ENCODE results near the gene TIMM21. TPM values are rescaled to one million over a fixed set of nuclear protein-coding genes. Genes with fewer than 3 reads are reported as not detected.

Gene TIMM21
- total and polyA plus RNA-seq, 2 of the 13 experiments (the other 11 are each of a cell fraction or from before 2014, with no cell fraction given) = 29.6 to 62.3 TPM

DNA sequence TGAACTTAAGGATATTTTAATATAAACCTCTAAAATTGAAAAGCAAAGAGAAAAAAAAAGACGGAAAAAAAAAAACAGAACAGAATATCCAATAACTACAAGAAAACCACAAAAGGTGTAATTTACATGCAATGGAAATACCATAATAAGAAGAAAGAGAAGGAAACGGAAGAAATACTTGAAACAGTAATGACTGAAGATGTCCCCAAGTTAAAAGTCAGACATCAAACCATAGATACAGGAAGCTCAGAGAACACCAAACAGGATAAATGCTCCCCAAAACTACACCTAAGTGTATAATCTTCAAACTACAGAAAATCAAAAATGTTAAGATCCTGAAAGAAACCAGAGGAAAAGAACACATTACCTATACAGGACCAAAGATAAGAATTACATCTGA lies 39.9 kb upstream of the TIMM21 start (continued):
- TF ChIP-seq ZNF605 (CRISPR knock-in tag; IDR thresholded peaks at IDR 0.05) (no peak), ZSCAN12 (CRISPR knock-in tag; IDR thresholded peaks at IDR 0.05) (no peak)

DNA sequence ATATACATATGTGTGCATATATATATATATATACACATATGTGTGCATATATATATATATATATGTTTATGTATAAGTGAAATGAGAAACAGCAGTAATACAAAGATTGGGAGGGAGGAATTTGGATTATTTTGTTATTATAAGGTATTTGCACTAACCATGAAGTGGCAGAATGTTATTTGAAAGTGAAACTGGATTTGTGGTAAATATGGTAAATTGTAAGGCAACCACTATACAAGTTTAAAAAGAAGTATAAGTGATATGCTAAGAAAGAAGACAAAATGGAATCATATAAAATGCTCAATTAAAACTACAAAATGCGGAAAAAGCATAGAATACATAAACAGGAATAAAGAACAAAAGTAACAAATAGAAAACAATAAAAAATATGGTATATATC lies 38.2 kb upstream of the TIMM21 start:
- ATAC-seq (no peak), FAIRE-seq (no peak), DNase-seq (ENCODE audit: low spot score) (no peak)
- BruUV-seq (replicated peaks) = no TSS peak
- ChIA-PET CTCF (ENCODE audit: low intra/inter-chr PET ratio, low total read pairs) (no interaction called here), POLR2A (no interaction called here)
- H3K9me3 ChIP-seq (ENCODE audit: low read length) = peaks cover 10% of the 10 kb centered on the region
- H3K36me3 ChIP-seq (replicated peaks in 1 of 2; ENCODE audit: control insufficient read depth in 1 of 2, insufficient read depth in 2 of 2, low read length in 2 of 2) = no peaks in the 10 kb centered on the region
- H3K4me2 ChIP-seq (ENCODE audit: low read depth, low read length) = no peak overlapping the region
- H3K4me3 ChIP-seq (replicated peaks in 1 of 3; ENCODE audit: insufficient read depth in 1 of 3, low read depth in 2 of 3, low read length in 3 of 3) = no peak overlapping the region
- no peak overlapping the region for H3K27ac ChIP-seq (ENCODE audit: extremely low read length, insufficient read depth, low read length)
- H3K27me3 ChIP-seq (ENCODE audit: control insufficient read depth in 1 of 2, insufficient read depth in 2 of 2, low read length in 2 of 2) = no peaks in the 10 kb centered on the region
- intact Hi-C loops (cut with micrococcal nuclease; ENCODE audit: unreplicated experiment) = no loop called here
- no peaks in the 10 kb centered on the region for H3K79me2 ChIP-seq (ENCODE audit: insufficient read depth, low read length)
- WGBS (ENCODE audit: low lambda C conversion rate) = 18% methylated on average over 1 of the region's 1 CpG
- H3K9ac ChIP-seq (ENCODE audit: insufficient read depth, low read depth, low read length) = no peak overlapping the region
- H4K20me1 ChIP-seq (ENCODE audit: insufficient read depth, low read length) = no peaks in the 10 kb centered on the region
- TF ChIP-seq TAF15 (IDR thresholded peaks at IDR 0.05; ENCODE audit: low read depth, low read length, poor library complexity, severe bottlenecking) (no peak), ZNF12 (CRISPR knock-in tag; IDR thresholded peaks at IDR 0.05) (no peak), NFE2L1 (CRISPR knock-in tag; IDR thresholded peaks at IDR 0.05; ENCODE audit: borderline replicate concordance) (no peak), ZNF816 (CRISPR knock-in tag; IDR thresholded peaks at IDR 0.05; ENCODE audit: borderline replicate concordance) (no peak), FOXO1 (CRISPR knock-in tag; IDR thresholded peaks at IDR 0.05) (no peak), TARDBP (CRISPR knock-in tag; IDR thresholded peaks at IDR 0.05) (no peak), ZNF724P (CRISPR knock-in tag; IDR thresholded peaks at IDR 0.05; ENCODE audit: borderline replicate concordance) (no peak), AHR (CRISPR knock-in tag; IDR thresholded peaks at IDR 0.05) (no peak)
- TF ChIP-seq, protein P1, sequence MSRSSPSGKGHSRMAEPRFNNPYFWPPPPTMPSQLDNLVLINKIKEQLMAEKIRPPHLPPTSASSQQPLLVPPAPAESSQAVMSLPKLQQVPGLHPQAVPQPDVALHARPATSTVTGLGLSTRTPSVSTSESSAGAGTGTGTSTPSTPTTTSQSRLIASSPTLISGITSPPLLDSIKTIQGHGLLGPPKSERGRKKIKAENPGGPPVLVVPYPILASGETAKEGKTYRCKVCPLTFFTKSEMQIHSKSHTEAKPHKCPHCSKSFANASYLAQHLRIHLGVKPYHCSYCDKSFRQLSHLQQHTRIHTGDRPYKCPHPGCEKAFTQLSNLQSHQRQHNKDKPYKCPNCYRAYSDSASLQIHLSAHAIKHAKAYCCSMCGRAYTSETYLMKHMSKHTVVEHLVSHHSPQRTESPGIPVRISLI (CRISPR knock-in tag; IDR thresholded peaks at IDR 0.05; ENCODE audit: borderline replicate concordance) = no peak
- TF ChIP-seq, protein P2, sequence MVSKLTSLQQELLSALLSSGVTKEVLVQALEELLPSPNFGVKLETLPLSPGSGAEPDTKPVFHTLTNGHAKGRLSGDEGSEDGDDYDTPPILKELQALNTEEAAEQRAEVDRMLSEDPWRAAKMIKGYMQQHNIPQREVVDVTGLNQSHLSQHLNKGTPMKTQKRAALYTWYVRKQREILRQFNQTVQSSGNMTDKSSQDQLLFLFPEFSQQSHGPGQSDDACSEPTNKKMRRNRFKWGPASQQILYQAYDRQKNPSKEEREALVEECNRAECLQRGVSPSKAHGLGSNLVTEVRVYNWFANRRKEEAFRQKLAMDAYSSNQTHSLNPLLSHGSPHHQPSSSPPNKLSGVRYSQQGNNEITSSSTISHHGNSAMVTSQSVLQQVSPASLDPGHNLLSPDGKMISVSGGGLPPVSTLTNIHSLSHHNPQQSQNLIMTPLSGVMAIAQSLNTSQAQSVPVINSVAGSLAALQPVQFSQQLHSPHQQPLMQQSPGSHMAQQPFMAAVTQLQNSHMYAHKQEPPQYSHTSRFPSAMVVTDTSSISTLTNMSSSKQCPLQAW (CRISPR knock-in tag; IDR thresholded peaks at IDR 0.05) = no peak
- TF ChIP-seq, protein P3, sequence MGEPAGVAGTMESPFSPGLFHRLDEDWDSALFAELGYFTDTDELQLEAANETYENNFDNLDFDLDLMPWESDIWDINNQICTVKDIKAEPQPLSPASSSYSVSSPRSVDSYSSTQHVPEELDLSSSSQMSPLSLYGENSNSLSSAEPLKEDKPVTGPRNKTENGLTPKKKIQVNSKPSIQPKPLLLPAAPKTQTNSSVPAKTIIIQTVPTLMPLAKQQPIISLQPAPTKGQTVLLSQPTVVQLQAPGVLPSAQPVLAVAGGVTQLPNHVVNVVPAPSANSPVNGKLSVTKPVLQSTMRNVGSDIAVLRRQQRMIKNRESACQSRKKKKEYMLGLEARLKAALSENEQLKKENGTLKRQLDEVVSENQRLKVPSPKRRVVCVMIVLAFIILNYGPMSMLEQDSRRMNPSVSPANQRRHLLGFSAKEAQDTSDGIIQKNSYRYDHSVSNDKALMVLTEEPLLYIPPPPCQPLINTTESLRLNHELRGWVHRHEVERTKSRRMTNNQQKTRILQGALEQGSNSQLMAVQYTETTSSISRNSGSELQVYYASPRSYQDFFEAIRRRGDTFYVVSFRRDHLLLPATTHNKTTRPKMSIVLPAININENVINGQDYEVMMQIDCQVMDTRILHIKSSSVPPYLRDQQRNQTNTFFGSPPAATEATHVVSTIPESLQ (CRISPR knock-in tag; conservative IDR thresholded peaks at IDR 0.05) = no peak
- TF ChIP-seq, protein P4, sequence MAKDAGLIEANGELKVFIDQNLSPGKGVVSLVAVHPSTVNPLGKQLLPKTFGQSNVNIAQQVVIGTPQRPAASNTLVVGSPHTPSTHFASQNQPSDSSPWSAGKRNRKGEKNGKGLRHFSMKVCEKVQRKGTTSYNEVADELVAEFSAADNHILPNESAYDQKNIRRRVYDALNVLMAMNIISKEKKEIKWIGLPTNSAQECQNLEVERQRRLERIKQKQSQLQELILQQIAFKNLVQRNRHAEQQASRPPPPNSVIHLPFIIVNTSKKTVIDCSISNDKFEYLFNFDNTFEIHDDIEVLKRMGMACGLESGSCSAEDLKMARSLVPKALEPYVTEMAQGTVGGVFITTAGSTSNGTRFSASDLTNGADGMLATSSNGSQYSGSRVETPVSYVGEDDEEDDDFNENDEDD (CRISPR knock-in tag; IDR thresholded peaks at IDR 0.05; ENCODE audit: borderline replicate concordance) = no peak
- H2AFZ ChIP-seq (ENCODE audit: low read length) = no peak overlapping the region
- H3K4me1 ChIP-seq (ENCODE audit: insufficient read depth, low read length) = no peaks in the 10 kb centered on the region
- in situ Hi-C loops (cut with HindIII; ENCODE audit: extremely low pct_ligation_motif_present, low pct_unique_long_range_greater_than_20kb) = no loop called here

Measured in HepG2 (cell line).